K562 (cell line): Measurements from ENCODE around the gene ARHGAP10. TPM values are rescaled to one million over a fixed set of nuclear protein-coding genes. Genes with fewer than 3 reads are reported as not detected.

ENCODE experiments used
- ATAC-seq: fragments of 200-7000 bp; cut with Tn5 transposase; 3 replicates; pipeline ENCODE4 v1.9.1; 2020; ENCODE audit warnings: moderate library complexity
- BruUV-seq: library from RNA; stranded (reverse); fragments of 400-500 nt; replicated peaks from 2 replicates; lab custom pipeline; 2021; lab: Mats Ljungman, UMichigan
- CTCF ChIA-PET: fragments of 300-600 bp; formaldehyde crosslinking; extraction: SDS; loops from one replicate; lab custom pipeline; 2021; ENCODE audit warnings: low intra/inter-chr PET ratio; lab: Yijun Ruan, JAX
- POLR2A ChIA-PET: fragments of 300-600, 350-650 bp; sonication (Branson Sonifier 250); formaldehyde crosslinking; extraction: SDS; loops from one replicate; lab custom pipeline; 2021; ENCODE audit warnings: antibody characterized with exemption, inconsistent platforms; lab: Yijun Ruan, JAX
- DNase-seq, 4 experiments: peaks; one replicate each; pipeline versions ENCODE4 v3.0.0 to v3.0.0-alpha.2; 2011 to 2018; ENCODE audit warnings: low spot score in 3 of 4, mixed read lengths in 3 of 4; ENCODE audit errors: extremely low read depth in 1 of 4
- FAIRE-seq: peaks from 2 replicates; lab custom pipeline; 2011; peaks lifted over from hg19 to GRCh38; lab: Jason Lieb, UNC
- H2AFZ ChIP-seq: 2 replicates; pipeline ENCODE4 v1.6.0; 2011; ENCODE audit warnings: low read depth, low read length, control low read depth, inconsistent platforms
- H3K27ac ChIP-seq: fragments of 200-600 bp; 3 replicates; pipeline ENCODE4 v1.8.0; 2011; ENCODE audit warnings: low read depth, mild to moderate bottlenecking, control low read depth, inconsistent platforms, low read length, moderate library complexity, mixed read lengths; ENCODE audit errors: extremely low read depth
- H3K27me3 ChIP-seq, 2 experiments: fragments of 300-600 bp in 1 of 2; 2 replicates in 1 of 2; 3 replicates in 1 of 2; pipeline versions ENCODE4 v1.6.0 to v1.8.0; 2011; ENCODE audit warnings: inconsistent platforms in 2 of 2, low read length in 2 of 2, mild to moderate bottlenecking in 1 of 2, mixed read lengths in 1 of 2, moderate library complexity in 1 of 2; ENCODE audit not compliant: control insufficient read depth in 2 of 2, insufficient read depth in 2 of 2
- H3K36me3 ChIP-seq: fragments of 300-600 bp; 3 replicates; pipeline ENCODE4 v1.8.0; 2011; ENCODE audit warnings: mild to moderate bottlenecking, low read length, inconsistent platforms; ENCODE audit not compliant: control insufficient read depth, insufficient read depth
- H3K4me1 ChIP-seq, 2 experiments: fragments of 200-600 bp in 1 of 2; replicated peaks in 1 of 2; 2 replicates in 1 of 2; 3 replicates in 1 of 2; pipeline versions ENCODE4 v1.5.1 to v1.8.0; 2011; ENCODE audit warnings: inconsistent platforms in 2 of 2, low read length in 2 of 2, mild to moderate bottlenecking in 1 of 2, mixed read lengths in 1 of 2, moderate library complexity in 1 of 2; ENCODE audit not compliant: control insufficient read depth in 2 of 2, insufficient read depth in 2 of 2
- H3K4me2 ChIP-seq: 2 replicates; pipeline ENCODE4 v1.6.1; 2011; ENCODE audit warnings: low read length, control low read depth, inconsistent platforms, mixed read lengths; ENCODE audit not compliant: insufficient read depth
- H3K4me3 ChIP-seq: fragments of 200-600 bp; sonication (generic), shearing (Covaris generic); 2 replicates; pipeline ENCODE4 v1.5.1; 2016; ENCODE audit warnings: control low read depth, inconsistent platforms
- H3K79me2 ChIP-seq: fragments of 200-600 bp; 3 replicates; pipeline ENCODE4 v1.8.0; 2011; ENCODE audit warnings: low read length, inconsistent platforms; ENCODE audit not compliant: control insufficient read depth, insufficient read depth
- H3K9ac ChIP-seq, 2 experiments: 2 replicates each; pipeline versions ENCODE4 v1.6.0 to v1.6.1; 2011; ENCODE audit warnings: low read depth in 2 of 2, low read length in 2 of 2, control low read depth in 1 of 2, inconsistent platforms in 1 of 2, mild to moderate bottlenecking in 1 of 2, mixed read lengths in 1 of 2; ENCODE audit not compliant: insufficient read depth in 1 of 2
- H3K9me1 ChIP-seq: one replicate; pipeline ENCODE4 v1.6.0; 2011; ENCODE audit warnings: inconsistent platforms, mild to moderate bottlenecking, low read length, moderate library complexity; ENCODE audit not compliant: control insufficient read depth, insufficient read depth
- H3K9me3 ChIP-seq: replicated peaks from 2 replicates; pipeline ENCODE4 v1.5.1; 2011; ENCODE audit warnings: low read depth, low read length, inconsistent platforms; ENCODE audit not compliant: control insufficient read depth, insufficient read depth
- H4K20me1 ChIP-seq: replicated peaks from 2 replicates; pipeline ENCODE4 v1.6.1; 2011; ENCODE audit warnings: low read length, inconsistent platforms, mixed read lengths; ENCODE audit not compliant: control insufficient read depth, insufficient read depth
- DNMT1 ChIP-seq: fragments of 450-650 bp; IDR thresholded peaks from 2 replicates; pipeline ENCODE4 v1.6.1; 2016; ENCODE audit warnings: antibody characterized with exemption, mild to moderate bottlenecking
- EP400 ChIP-seq: fragments of 450-650 bp; IDR thresholded peaks from 2 replicates; pipeline ENCODE4 v1.6.1; 2017; ENCODE audit warnings: antibody characterized with exemption, mild to moderate bottlenecking, moderate library complexity
- ESRRB ChIP-seq: fragments of 250-450 bp; sonication (Bioruptor Pico); IDR thresholded peaks from 2 replicates; pipeline ENCODE4 v1.5.0; 2020; ENCODE audit warnings: mild to moderate bottlenecking, moderate library complexity, borderline replicate concordance
- HMG20A ChIP-seq: fragments of 450-650 bp; formaldehyde crosslinking; conservative IDR thresholded peaks from 2 replicates; pipeline ENCODE4 v1.4.0; 2020; ENCODE audit warnings: mild to moderate bottlenecking, mixed read lengths
- SP1 ChIP-seq: sonication (generic); formaldehyde crosslinking; IDR thresholded peaks from 2 replicates; pipeline ENCODE4 v1.8.1; 2022; ENCODE audit warnings: mild to moderate bottlenecking, missing genetic modification reagents
- SP2 ChIP-seq: IDR thresholded peaks from 2 replicates; pipeline ENCODE4 v1.6.1; 2011; ENCODE audit warnings: mild to moderate bottlenecking, low read depth, low read length, moderate library complexity; ENCODE audit not compliant: poor library complexity, severe bottlenecking; ENCODE audit errors: extremely low read depth
- TAF15 ChIP-seq: fragments of 200-400 bp; formaldehyde crosslinking; IDR thresholded peaks from 2 replicates; pipeline ENCODE4 v1.6.1; 2017; ENCODE audit warnings: mild to moderate bottlenecking, low read depth, low read length, moderate library complexity
- TOE1 ChIP-seq, 2 experiments: fragments of 450-650 bp in 1 of 2; sonication (generic) in 1 of 2; formaldehyde crosslinking in 1 of 2; IDR thresholded peaks; 2 replicates each; pipeline versions ENCODE4 v1.7.1 to v1.8.0; 2016 to 2022; ENCODE audit warnings: borderline replicate concordance in 2 of 2, mild to moderate bottlenecking in 2 of 2, antibody characterized with exemption in 1 of 2, inconsistent platforms in 1 of 2, low read depth in 1 of 2, missing genetic modification reagents in 1 of 2, moderate library complexity in 1 of 2
- ZBED1 ChIP-seq: IDR thresholded peaks from 2 replicates; pipeline ENCODE4 v1.6.1; 2014
- ZSCAN29 ChIP-seq: fragments of 450-650 bp; IDR thresholded peaks from 2 replicates; pipeline ENCODE4 v1.6.1; 2017
- WGBS: fragments of 100-300 bp; shearing (Covaris generic); methylation state at CpG from one replicate; pipeline ENCODE4 v1.1.6; 2016; ENCODE audit warnings: low coverage, mixed read lengths; ENCODE audit not compliant: insufficient coverage; ENCODE audit errors: missing lambda C conversion rate; 5-methylcytosine and 5-hydroxymethylcytosine counted together
- in situ Hi-C: fragments of 300-500 bp; cut with MboI; formaldehyde crosslinking; loops from 4 replicates; pipeline ENCODE4 v1.15.0; 2018; ENCODE audit warnings: inconsistent platforms, mixed read lengths
- intact Hi-C: fragments of 100-400 bp; cut with micrococcal nuclease; formaldehyde crosslinking; loops from 2 replicates; pipeline ENCODE4 v1.14.2; 2022
- polyA plus RNA-seq, 8 experiments: library from polyadenylated mRNA; depleted of rRNA in 4 of 8; stranded (reverse) in 5 of 8; unstranded in 3 of 8; fragments of >200 nt; fragmentation: Nextera tagmentation in 2 of 8; fragmentation: Illumina TruSeq in 1 of 8; extraction: Ambion mirVana in 2 of 8; extraction: Trizol in 1 of 8; gene quantifications; 2 replicates each; pipeline versions ENCODE4 v1.2.1 to v1.2.3, GENCODE V29; 2011 to 2014; ENCODE audit warnings: inconsistent platforms in 1 of 8, missing spikeins in 1 of 8
- total RNA-seq, 7 experiments: library from RNA; depleted of rRNA in 6 of 7; stranded (reverse); fragments of >200 nt in 6 of 7; fragmentation: Illumina TruSeq in 2 of 7; extraction: Trizol in 2 of 7; gene quantifications; 2 replicates each; pipeline versions ENCODE4 v1.2.1 to v1.2.3, GENCODE V29; 2011 to 2021; ENCODE audit warnings: low replicate concordance in 1 of 7
- TF ChIP-seq, protein P1 (sequence below): fragments of 450-650 bp; IDR thresholded peaks from 2 replicates; pipeline ENCODE4 v1.6.1; 2016; ENCODE audit warnings: antibody characterized with exemption
- TF ChIP-seq, protein P2 (sequence below): fragments of 250-450 bp; sonication (Bioruptor Pico); IDR thresholded peaks from 2 replicates; pipeline ENCODE4 v1.8.0; 2022; ENCODE audit warnings: inconsistent platforms
- TF ChIP-seq, protein P3 (sequence below): fragments of 250-450 bp; sonication (Bioruptor Pico); IDR thresholded peaks from 2 replicates; pipeline ENCODE4 v1.5.0; 2021; ENCODE audit warnings: mild to moderate bottlenecking, moderate library complexity

The ARHGAP10 gene
- total and polyA plus RNA-seq, 9 of the 15 experiments (the other 6 are each of a cell fraction or from before 2014, with no cell fraction given) = 0.03 to 0.22 (median 0.06) TPM; not detected in 3

DNA sequence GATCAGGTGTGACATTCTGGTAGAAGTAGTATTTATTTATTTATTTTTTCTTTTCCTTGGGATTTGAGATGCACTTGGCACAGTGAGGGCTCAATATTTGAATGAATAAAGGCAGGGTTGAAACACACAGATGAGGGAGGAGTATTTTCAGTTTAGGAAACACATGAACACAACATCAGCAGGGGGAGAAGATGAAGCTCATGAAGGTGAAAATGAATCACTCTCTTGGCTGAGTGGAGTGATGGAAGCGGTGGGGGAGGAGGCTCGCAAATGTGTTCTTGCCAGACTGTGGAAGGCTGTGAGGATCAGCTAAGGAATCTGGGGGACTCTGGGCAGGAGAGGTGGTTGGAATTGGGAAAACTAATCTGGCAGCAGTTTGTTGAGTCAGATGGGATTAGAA lies 55.3 kb downstream of the ARHGAP10 start:
- intact Hi-C loops (no loop called here), in situ Hi-C loops (no loop called here)
- Histone ChIP-seq H2AFZ (no peak overlapping the region), H3K4me2 (no peak overlapping the region), H3K79me2 (no peaks in the 10 kb centered on the region), H3K4me1 (no peaks in the 10 kb centered on the region), H3K27ac (no peak overlapping the region), H3K27me3 (peaks cover 0 to 6% of the 10 kb centered on the region in 2 experiments; a peak in 3 of 5 replicates), H4K20me1 (no peaks in the 10 kb centered on the region; the same call in 1 of the 2 replicates), H3K9me3 (no peaks in the 10 kb centered on the region), H3K9me1 (no peaks in the 10 kb centered on the region), H3K9ac (no peak overlapping the region), H3K4me3 (no peak overlapping the region), H3K36me3 (no peaks in the 10 kb centered on the region)
- CTCF ChIA-PET = no interaction called here
- WGBS = 0% methylated on average over 2 of the region's 2 CpGs
- POLR2A ChIA-PET = interaction anchor here (1.3 kb wide), 1 partner anchor 8 kb away, joined by 3 read pairs; no protein-coding TSS in a partner anchor
- DNase-seq (no peak), FAIRE-seq (no peak), ATAC-seq (no peak)
- BruUV-seq = no TSS peak
- TF ChIP-seq, protein P1, sequence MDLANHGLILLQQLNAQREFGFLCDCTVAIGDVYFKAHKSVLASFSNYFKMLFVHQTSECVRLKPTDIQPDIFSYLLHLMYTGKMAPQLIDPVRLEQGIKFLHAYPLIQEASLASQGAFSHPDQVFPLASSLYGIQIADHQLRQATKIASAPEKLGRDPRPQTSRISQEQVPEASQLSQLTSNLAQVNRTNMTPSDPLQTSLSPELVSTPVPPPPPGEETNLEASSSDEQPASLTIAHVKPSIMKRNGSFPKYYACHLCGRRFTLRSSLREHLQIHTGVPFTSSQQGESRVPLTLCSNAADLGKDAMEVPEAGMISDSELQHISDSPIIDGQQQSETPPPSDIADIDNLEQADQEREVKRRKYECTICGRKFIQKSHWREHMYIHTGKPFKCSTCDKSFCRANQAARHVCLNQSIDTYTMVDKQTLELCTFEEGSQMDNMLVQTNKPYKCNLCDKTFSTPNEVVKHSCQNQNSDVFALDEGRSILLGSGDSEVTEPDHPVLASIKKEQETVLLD = no peak
- no peak for TF ChIP-seq EP400
- no peak for TF ChIP-seq TAF15
- TF ChIP-seq ESRRB (CRISPR knock-in tag) = no peak
- TF ChIP-seq, protein P2, sequence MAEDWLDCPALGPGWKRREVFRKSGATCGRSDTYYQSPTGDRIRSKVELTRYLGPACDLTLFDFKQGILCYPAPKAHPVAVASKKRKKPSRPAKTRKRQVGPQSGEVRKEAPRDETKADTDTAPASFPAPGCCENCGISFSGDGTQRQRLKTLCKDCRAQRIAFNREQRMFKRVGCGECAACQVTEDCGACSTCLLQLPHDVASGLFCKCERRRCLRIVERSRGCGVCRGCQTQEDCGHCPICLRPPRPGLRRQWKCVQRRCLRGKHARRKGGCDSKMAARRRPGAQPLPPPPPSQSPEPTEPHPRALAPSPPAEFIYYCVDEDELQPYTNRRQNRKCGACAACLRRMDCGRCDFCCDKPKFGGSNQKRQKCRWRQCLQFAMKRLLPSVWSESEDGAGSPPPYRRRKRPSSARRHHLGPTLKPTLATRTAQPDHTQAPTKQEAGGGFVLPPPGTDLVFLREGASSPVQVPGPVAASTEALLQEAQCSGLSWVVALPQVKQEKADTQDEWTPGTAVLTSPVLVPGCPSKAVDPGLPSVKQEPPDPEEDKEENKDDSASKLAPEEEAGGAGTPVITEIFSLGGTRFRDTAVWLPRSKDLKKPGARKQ (CRISPR knock-in tag) = no peak
- TF ChIP-seq ZSCAN29 = no peak
- TF ChIP-seq TOE1 (IDR thresholded peaks at IDR 0.05; ENCODE audit: borderline replicate concordance) = no peak
- TF ChIP-seq TOE1 (CRISPR knock-in tag; IDR thresholded peaks at IDR 0.05; ENCODE audit: borderline replicate concordance, low read depth) = no peak
- no peak for TF ChIP-seq HMG20A (CRISPR knock-in tag)
- no peak for TF ChIP-seq DNMT1
- TF ChIP-seq SP1 = no peak
- no peak for TF ChIP-seq SP2
- TF ChIP-seq ZBED1 = no peak
- TF ChIP-seq, protein P3, sequence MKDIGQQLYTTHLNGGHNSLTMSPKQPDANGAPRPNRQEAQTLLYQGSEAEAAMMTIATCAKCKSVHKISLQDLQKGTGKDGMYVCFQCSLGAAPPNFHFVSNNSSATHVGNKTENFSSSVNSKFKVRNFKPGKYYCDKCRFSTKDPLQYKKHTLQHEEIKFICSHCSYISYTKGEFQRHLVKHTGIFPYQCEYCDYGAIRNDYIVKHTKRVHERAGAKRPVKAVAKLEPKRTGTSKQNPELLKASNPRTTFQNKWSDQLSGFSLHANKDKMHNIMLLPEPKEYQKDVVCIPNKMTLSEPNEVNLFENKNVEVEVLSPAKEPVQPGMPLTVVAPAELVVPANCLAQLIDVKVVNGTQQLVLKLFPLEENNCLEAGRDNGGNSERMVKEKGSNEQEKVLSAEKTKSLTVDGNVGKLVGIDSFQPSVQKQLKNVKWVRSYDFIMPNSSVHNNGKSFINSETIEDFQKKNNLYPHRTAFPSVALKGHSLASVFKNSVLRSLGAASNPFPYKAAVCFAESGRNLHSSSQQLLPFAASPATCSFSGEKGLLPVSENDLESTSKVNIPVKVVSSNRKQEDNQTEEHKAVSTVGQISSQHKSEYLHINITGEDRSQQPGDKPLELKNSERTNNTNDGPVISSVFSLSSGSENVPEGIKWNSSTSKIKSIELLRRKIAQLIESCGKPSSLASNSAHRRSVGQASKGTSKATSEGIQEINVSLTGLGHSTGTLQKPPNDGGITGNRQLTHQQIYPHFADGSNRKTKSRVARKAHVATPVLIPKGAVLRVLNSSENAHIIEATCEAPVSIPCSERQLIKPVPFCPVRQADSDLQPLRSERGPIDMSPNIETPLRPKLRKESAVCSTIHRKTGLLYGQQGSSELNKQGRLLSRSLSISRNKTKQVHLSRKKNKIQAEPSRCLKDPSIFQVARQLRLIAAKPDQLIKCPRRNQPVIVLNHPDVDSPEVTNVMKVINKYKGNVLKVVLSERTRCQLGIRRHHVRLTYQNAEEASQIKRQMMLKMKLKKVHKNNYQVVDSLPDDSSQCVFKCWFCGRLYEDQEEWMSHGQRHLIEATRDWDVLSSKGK (CRISPR knock-in tag) = no peak
